Activated T-cell treated with anti-CD3 and anti-CD28 coated beads, Interleukin-2, amount 50 U/mL, for 1 hour (primary cell): ENCODE measurements around the gene MMD.

ENCODE experiments used
- DNase-seq: peaks from one replicate; pipeline ENCODE4 v3.0.0-alpha.2; 2020

MMD gene

GRCh38 chr17:55344514-55344997 is 77.1 kb downstream of the MMD start:
- DNase-seq = no peak

- no peak for DNase-seq
Measured at GRCh38 chr17:55343900-55344513, 77.6 kb downstream of the MMD start.

GRCh38 chr17:55342800-55343585 is 78.6 kb downstream of the MMD start:
- DNase-seq = no peak
